GM18951 (cell line): ENCODE results near the gene MSRB3.
"Not testable (repeated sequence)": the region's sequence is repeated elsewhere in the genome, so short reads cannot be mapped to it uniquely, and the experiment has no call there.

Experiments used
- POLR2A ChIP-seq: IDR thresholded peaks from 4 replicates; pipeline ENCODE4 v1.6.1; 2011; ENCODE audit warnings: mild to moderate bottlenecking; ENCODE audit not compliant: insufficient read length, insufficient read depth; ENCODE audit errors: extremely low read depth
- in situ Hi-C: fragments of 300-500 bp; cut with MboI; formaldehyde crosslinking; loops from one replicate; pipeline ENCODE4 v1.12.0; 2022; ENCODE audit warnings: low sequenced_read_pairs, mixed read lengths, inconsistent platforms; ENCODE audit not compliant: unreplicated experiment

The MSRB3 gene

DNA sequence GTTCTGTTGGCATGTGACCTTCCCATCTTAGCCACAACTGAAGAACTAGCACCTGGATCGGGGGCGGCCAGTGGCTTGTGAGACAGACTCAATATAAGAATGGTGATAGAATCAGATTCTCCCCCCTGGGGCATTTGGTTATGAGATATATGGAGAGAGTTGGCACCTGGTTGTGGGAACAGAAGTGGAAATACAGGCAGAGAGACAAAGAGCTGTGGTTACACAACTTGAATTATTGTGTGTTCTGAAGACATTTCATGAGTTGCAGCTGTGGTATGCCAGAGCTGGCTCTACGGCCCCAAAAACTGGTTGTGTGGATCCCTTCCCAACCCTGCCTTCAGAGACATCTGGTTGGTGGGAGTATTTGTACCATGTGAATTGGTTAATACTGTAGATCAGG, 2.9 kb upstream of the MSRB3 start:
- no peak for TF ChIP-seq POLR2A
- in situ Hi-C loops = no loop called here

DNA sequence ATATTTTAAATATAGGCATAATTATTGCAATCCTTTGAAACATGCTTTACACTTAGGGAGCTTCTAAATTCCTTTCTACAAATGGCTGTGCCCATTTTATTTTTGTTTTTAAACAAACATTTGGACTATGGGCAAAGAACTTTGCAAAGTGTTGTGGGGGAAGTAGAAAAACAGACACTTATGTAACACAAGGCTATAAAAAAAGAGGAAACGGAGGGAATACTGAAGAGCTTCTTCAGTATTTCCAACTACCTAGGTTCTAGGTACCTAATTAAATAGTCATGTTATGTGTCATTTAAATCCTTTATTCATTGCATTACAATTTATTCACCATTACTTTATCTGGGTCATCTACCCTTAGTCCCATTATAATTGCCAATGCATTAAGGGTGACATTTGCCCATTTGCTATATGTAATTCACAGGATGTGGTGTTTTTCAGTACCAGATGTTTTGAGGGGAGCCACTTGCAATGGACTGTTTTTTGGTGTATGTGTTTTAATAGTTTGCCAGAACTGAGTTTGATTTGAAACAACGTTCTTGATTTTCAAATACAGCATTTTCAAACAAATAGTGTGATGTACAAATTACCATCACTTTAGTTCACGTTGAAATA, 1.5 kb upstream of the MSRB3 start:
- in situ Hi-C loops = no loop called here
- TF ChIP-seq POLR2A = no peak

DNA sequence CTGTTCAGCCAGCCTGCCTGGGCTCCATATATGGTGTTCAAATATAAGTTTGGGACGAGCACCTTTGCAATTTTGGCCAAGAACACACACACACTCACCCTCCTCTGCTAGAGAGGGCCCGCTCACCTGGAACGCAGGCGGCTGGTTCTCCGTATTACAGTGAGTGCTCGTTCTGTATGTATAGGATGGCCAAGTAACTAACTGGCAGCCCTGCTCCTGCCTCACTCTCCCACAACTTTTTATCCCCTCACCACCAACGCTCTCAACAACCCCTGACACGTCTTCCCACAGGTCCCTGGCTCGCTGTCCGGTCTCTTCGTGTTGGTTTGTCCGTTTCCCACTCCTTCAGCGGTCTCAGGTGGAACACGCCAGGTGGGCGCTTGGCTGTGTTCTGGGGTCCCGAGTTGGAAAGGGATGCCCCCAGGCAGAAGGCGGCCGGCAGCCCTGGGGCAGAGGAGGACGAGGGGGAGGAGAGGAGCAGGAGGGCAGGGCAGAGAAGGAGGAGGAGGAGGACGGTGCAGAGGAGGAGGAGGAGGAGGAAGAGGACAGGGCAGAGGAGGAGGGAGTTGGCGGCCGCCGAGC, 398 bp upstream of the MSRB3 start:
- in situ Hi-C loops = no loop called here

GRCh38 chr12:65279369-65280112, 1.1 kb downstream of the MSRB3 start:
- in situ Hi-C loops = no loop called here
- TF ChIP-seq POLR2A = no peak

More for the DNA sequence above, 398 bp upstream of the MSRB3 start:
- no peak for TF ChIP-seq POLR2A

GRCh38 chr12:65280306-65280705, 1.8 kb downstream of the MSRB3 start:
- in situ Hi-C loops = no loop called here
- no peak for TF ChIP-seq POLR2A

DNA sequence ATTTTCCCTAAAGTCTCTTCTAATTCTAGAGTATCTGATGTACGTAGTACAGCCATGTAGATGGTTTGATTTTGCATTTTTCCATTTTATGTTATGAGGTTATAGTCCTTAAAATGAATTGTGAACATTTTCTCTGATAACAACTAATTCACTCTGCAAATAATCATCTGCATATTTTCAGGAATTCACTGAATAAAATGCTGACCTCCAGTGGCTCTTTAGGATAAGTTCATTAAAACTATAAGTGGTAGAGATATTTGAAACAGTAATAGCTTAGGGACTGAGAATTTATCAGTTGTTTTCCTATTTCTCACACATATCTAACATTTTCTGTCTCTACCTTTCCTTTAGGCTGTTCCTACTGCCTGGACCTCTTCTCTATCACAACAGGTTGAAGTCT, 4.4 kb downstream of the MSRB3 start:
- TF ChIP-seq POLR2A = no peak
- in situ Hi-C loops = no loop called here

DNA sequence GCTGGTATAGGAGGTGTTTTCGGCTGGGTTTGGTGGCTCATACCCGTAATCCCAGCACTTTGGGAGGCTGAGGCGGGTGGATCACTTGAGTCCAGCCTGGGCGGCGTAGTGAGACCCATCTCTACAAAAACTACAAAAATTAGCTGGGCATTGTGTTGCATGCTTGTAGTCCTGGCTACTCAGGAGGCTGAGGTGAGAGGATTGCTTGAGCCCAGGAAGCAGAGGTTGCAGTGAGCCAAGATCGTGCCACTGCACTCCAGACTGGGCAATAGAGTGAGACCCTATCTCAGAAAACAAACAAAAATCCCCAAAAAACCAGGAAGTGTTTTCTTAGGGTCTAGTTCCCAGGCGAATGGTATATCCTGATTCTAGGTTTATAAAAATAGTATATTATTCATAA, 7.0 kb downstream of the MSRB3 start:
- in situ Hi-C loops = not testable (repeated sequence)

- TF ChIP-seq POLR2A = no peak
- in situ Hi-C loops = no loop called here
These were observed 8.9 kb downstream of the MSRB3 start for GRCh38 chr12:65287426-65287825.

GRCh38 chr12:65292241-65292640, 13.8 kb downstream of the MSRB3 start:
- in situ Hi-C loops = no loop called here

DNA sequence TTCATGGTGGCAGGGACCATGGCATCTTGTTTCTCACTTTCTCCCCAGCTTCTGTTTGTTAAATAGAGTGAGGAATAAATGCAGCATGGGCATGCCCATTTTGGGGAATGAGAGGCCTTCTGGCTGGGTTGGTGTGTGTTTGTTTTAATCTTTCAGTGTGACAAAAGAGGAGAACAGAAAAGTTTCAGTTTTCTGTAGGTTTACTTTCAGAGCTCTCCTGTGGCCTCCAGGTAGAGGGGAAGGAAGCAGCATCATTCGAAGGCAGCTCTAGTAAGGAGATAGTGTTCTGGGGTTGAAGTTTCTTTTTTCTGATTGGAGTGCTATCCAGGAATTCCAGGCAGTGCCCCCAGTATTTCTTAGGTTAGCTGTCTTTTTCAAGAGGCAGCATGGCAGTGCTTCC, 15.3 kb downstream of the MSRB3 start:
- no peak for TF ChIP-seq POLR2A
- in situ Hi-C loops = no loop called here

More at GRCh38 chr12:65292241-65292640, 13.8 kb downstream of the MSRB3 start:
- TF ChIP-seq POLR2A = no peak

GRCh38 chr12:65294641-65295262, 16.3 kb downstream of the MSRB3 start:
- no peak for TF ChIP-seq POLR2A
- in situ Hi-C loops = no loop called here

- in situ Hi-C loops = no loop called here
These were observed 18.2 kb downstream of the MSRB3 start for GRCh38 chr12:65296508-65297265.

DNA sequence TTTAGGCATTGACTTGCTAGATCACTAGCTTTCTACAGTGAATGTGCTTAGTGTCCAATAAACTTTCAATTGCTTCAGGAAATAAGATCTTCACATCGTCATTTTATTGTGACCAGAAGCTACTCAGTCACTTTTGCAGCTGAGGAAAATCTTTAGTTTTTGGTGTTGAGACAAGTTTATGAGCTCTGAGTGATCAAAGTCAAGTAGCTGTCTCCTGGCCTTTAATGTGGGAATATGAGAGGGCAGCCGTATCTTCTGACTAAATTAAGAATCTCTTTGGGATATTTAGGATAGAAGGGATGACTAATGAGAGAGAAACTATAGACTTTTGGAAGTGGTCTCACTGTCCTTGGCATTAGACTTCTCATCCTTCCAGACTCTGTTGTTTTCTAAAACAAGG, 21.6 kb downstream of the MSRB3 start:
- in situ Hi-C loops = loop anchor here (25.0 kb wide), 2 partner anchors 787 to 1112 kb away; no protein-coding TSS in a partner anchor

More at GRCh38 chr12:65296508-65297265, 18.2 kb downstream of the MSRB3 start:
- TF ChIP-seq POLR2A = no peak

More for the DNA sequence above, 21.6 kb downstream of the MSRB3 start:
- no peak for TF ChIP-seq POLR2A
